ENCODE measurements around the gene APPL2. TPM values are rescaled to one million over a fixed set of nuclear protein-coding genes. Genes with fewer than 3 reads are reported as not detected.

Gene APPL2
- total RNA-seq, 4 donors from 2014 or later, result 81.4 to 410 (median 151) TPM

- peaks cover 0 to 49% (median 14%) of the 10 kb centered on the region in 4 donors for H3K36me3 ChIP-seq
- no peaks in the 10 kb centered on the region for H3K9me3 ChIP-seq
- 83 to 95% methylated on average over 5 to 6 of the region's 6 CpGs for WGBS, 2 donors (ENCODE audit: low coverage in 1 of 2)
- no peak overlapping the region for H3K27ac ChIP-seq
- H3K4me3 ChIP-seq, result no peak overlapping the region
- in situ Hi-C loops (cut with MboI; ENCODE audit: low pct_ligation_motif_present in 1 of 4, low pct_unique_long_range_greater_than_20kb in 1 of 4, low sequenced_read_pairs in 3 of 4), result no loop called here
- DNase-seq, result no peak
- intact Hi-C loops (cut with DNase I; ENCODE audit: low total_unique reads), result no loop called here
- no peaks in the 10 kb centered on the region for H3K27me3 ChIP-seq
- no peaks in the 10 kb centered on the region for H3K4me1 ChIP-seq
- TF ChIP-seq, protein P1, sequence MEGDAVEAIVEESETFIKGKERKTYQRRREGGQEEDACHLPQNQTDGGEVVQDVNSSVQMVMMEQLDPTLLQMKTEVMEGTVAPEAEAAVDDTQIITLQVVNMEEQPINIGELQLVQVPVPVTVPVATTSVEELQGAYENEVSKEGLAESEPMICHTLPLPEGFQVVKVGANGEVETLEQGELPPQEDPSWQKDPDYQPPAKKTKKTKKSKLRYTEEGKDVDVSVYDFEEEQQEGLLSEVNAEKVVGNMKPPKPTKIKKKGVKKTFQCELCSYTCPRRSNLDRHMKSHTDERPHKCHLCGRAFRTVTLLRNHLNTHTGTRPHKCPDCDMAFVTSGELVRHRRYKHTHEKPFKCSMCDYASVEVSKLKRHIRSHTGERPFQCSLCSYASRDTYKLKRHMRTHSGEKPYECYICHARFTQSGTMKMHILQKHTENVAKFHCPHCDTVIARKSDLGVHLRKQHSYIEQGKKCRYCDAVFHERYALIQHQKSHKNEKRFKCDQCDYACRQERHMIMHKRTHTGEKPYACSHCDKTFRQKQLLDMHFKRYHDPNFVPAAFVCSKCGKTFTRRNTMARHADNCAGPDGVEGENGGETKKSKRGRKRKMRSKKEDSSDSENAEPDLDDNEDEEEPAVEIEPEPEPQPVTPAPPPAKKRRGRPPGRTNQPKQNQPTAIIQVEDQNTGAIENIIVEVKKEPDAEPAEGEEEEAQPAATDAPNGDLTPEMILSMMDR (IDR thresholded peaks at IDR 0.05), result no peak
- TF ChIP-seq POLR2A (IDR thresholded peaks at IDR 0.05) (no peak), POLR2AphosphoS5 (IDR thresholded peaks at IDR 0.05) (no peak)
Observed at GRCh38 chr12:105171691-105172436, 64.1 kb downstream of the APPL2 start.

DNA sequence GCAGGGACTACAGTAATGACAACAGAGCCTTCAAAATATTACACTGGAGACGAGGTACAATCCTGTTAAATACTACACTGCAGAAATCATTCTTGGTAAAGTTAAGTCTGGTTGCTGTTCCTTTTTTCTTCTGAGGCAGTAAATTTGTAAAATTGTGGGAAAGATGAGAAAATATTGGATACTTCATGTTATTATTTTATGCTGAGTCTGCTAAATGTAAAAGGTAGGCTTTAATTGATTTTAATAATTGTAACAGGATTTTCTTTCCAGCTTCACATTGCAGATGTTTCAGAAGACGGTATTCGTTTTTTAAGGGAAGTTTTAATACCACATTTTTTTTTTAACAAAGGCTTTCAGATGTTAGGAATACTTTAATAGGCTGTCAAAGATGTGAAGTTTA, 65.8 kb downstream of the APPL2 start:
- H3K9me3 ChIP-seq, result no peaks in the 10 kb centered on the region
- H3K4me1 ChIP-seq, result no peaks in the 10 kb centered on the region
- H3K4me3 ChIP-seq, result no peak overlapping the region
- WGBS, 2 donors (ENCODE audit: low coverage in 1 of 2), result 91 to 93% methylated on average over 3 of the region's 3 CpGs
- H3K36me3 ChIP-seq, result peaks cover 0 to 47% (median 14%) of the 10 kb centered on the region in 4 donors
- H3K27me3 ChIP-seq, result no peaks in the 10 kb centered on the region
- in situ Hi-C loops (cut with MboI; ENCODE audit: low pct_ligation_motif_present in 1 of 4, low pct_unique_long_range_greater_than_20kb in 1 of 4, low sequenced_read_pairs in 3 of 4) (no loop called here), intact Hi-C loops (cut with DNase I; ENCODE audit: low total_unique reads) (no loop called here)
- no peak for TF ChIP-seq POLR2A (IDR thresholded peaks at IDR 0.05)
- no peak for TF ChIP-seq POLR2AphosphoS5 (IDR thresholded peaks at IDR 0.05)
- TF ChIP-seq, protein P1 (IDR thresholded peaks at IDR 0.05), result no peak
- no peak for TF ChIP-seq EP300 (IDR thresholded peaks at IDR 0.05; ENCODE audit: low read depth)
- no peak for DNase-seq
- no peak overlapping the region for H3K27ac ChIP-seq

DNA sequence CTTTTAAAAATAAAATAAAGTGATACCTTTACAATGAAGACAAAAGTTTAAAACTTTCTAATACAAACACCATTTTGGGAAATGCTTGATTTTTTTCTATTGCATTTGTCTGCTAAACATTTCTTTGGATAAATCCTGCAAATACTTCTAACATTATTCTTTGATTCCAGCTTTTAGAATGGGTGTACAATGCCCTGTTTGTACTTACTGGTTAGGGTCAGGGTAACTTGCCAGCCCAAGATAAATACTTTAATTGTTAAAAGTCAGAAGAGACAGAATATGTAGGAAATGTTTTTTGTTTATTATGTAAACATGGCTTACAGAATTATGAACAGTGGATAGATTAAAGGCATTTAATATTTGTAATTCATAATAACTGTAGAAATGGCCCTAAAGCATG, 68.0 kb downstream of the APPL2 start:
- peaks cover 0 to 54% (median 19%) of the 10 kb centered on the region in 4 donors for H3K36me3 ChIP-seq
- H3K4me1 ChIP-seq, result no peaks in the 10 kb centered on the region
- in situ Hi-C loops (cut with MboI; ENCODE audit: low pct_ligation_motif_present in 1 of 4, low pct_unique_long_range_greater_than_20kb in 1 of 4, low sequenced_read_pairs in 3 of 4), result no loop called here
- no peak for DNase-seq
- no peak overlapping the region for H3K4me3 ChIP-seq
- intact Hi-C loops (cut with DNase I; ENCODE audit: low total_unique reads), result no loop called here
- no peaks in the 10 kb centered on the region for H3K9me3 ChIP-seq
- H3K27ac ChIP-seq, result no peak overlapping the region
- no peaks in the 10 kb centered on the region for H3K27me3 ChIP-seq
- no peak for TF ChIP-seq EP300 (IDR thresholded peaks at IDR 0.05; ENCODE audit: low read depth)
- TF ChIP-seq, protein P1 (IDR thresholded peaks at IDR 0.05), result no peak

DNA sequence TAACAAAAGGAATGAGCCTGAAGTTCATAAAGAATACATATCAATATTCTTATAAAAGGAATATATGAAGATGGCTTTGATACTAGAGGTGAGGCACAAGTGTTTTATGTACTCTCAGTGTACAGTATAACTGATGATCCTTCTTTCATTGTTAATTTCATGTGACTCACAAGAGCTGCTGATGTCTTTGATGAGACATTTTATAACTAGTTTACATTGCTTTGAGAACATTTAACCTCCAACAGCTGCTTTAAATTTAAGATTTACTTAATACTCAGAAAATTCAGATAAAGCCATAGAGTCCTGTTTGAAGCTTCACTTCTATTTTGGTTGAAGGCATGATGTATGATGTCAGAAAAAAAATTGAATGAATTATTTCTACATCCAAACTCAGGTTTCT, 68.6 kb downstream of the APPL2 start:
- no peak overlapping the region for H3K27ac ChIP-seq
- intact Hi-C loops (cut with DNase I; ENCODE audit: low total_unique reads), result no loop called here
- no peak overlapping the region for H3K4me3 ChIP-seq
- H3K27me3 ChIP-seq, result no peaks in the 10 kb centered on the region
- H3K4me1 ChIP-seq, result no peaks in the 10 kb centered on the region
- DNase-seq, result no peak
- H3K36me3 ChIP-seq, result peaks cover 0 to 59% (median 22%) of the 10 kb centered on the region in 4 donors
- in situ Hi-C loops (cut with MboI; ENCODE audit: low pct_ligation_motif_present in 1 of 4, low pct_unique_long_range_greater_than_20kb in 1 of 4, low sequenced_read_pairs in 3 of 4), result no loop called here
- TF ChIP-seq POLR2A (IDR thresholded peaks at IDR 0.05) (no peak), EP300 (IDR thresholded peaks at IDR 0.05; ENCODE audit: low read depth) (no peak), POLR2AphosphoS5 (IDR thresholded peaks at IDR 0.05) (no peak)
- TF ChIP-seq, protein P1 (IDR thresholded peaks at IDR 0.05), result no peak
- no peaks in the 10 kb centered on the region for H3K9me3 ChIP-seq

All from transverse colon (tissue), 4 donors.